HG03045 (cell line): ENCODE data around the gene CCDC71L.

Source experiments
- ATAC-seq: cut with Tn5 transposase; IDR thresholded peaks from one replicate; pipeline ENCODE4 v1.9.1; 2021; ENCODE audit warnings: mild to moderate bottlenecking, moderate library complexity; ENCODE audit not compliant: unreplicated experiment

CCDC71L gene

GRCh38 chr7:106659166-106659962, 1.6 kb downstream of the CCDC71L start:
- ATAC-seq = no peak

GRCh38 chr7:106658316-106659165, 2.4 kb downstream of the CCDC71L start:
- no peak for ATAC-seq

GRCh38 chr7:106657085-106657991, 3.6 kb downstream of the CCDC71L start:
- ATAC-seq = no peak

- no peak for ATAC-seq
Measured at GRCh38 chr7:106655703-106656498, 5.1 kb downstream of the CCDC71L start.

- no peak for ATAC-seq
Measured at GRCh38 chr7:106653488-106653887, 7.5 kb downstream of the CCDC71L start.

- no peak for ATAC-seq
Measured at GRCh38 chr7:106652909-106653308, 8.0 kb downstream of the CCDC71L start.

GRCh38 chr7:106652092-106652491, 8.9 kb downstream of the CCDC71L start:
- ATAC-seq = no peak

- no peak for ATAC-seq
Measured at GRCh38 chr7:106646256-106646655, 14.7 kb downstream of the CCDC71L start.

GRCh38 chr7:106644999-106645398, 16.0 kb downstream of the CCDC71L start:
- ATAC-seq = no peak

GRCh38 chr7:106643216-106644000, 17.6 kb downstream of the CCDC71L start:
- ATAC-seq = no peak

GRCh38 chr7:106641416-106641815, 19.5 kb downstream of the CCDC71L start:
- ATAC-seq = no peak

- ATAC-seq = no peak
Measured at GRCh38 chr7:106640368-106641141, 20.4 kb downstream of the CCDC71L start.

- ATAC-seq = no peak
Measured at GRCh38 chr7:106639476-106640334, 21.3 kb downstream of the CCDC71L start.

GRCh38 chr7:106635411-106635810, 25.5 kb downstream of the CCDC71L start:
- ATAC-seq = no peak

- no peak for ATAC-seq
Measured at GRCh38 chr7:106634958-106635357, 26.0 kb downstream of the CCDC71L start.

GRCh38 chr7:106630648-106631047, 30.3 kb downstream of the CCDC71L start:
- no peak for ATAC-seq

GRCh38 chr7:106629516-106629915, 31.4 kb downstream of the CCDC71L start:
- ATAC-seq = no peak
